HPDE6-E6E7 (cell line): ENCODE results near the gene LMAN2L.

Experiments used
- DNase-seq: peaks from one replicate; pipeline ENCODE4 v3.0.0; 2011; ENCODE audit warnings: missing footprints; ENCODE audit errors: extremely low spot score

The LMAN2L gene

GRCh38 chr2:96703021-96703751 is 36.7 kb downstream of the LMAN2L start:
- DNase-seq: no peak

DNA sequence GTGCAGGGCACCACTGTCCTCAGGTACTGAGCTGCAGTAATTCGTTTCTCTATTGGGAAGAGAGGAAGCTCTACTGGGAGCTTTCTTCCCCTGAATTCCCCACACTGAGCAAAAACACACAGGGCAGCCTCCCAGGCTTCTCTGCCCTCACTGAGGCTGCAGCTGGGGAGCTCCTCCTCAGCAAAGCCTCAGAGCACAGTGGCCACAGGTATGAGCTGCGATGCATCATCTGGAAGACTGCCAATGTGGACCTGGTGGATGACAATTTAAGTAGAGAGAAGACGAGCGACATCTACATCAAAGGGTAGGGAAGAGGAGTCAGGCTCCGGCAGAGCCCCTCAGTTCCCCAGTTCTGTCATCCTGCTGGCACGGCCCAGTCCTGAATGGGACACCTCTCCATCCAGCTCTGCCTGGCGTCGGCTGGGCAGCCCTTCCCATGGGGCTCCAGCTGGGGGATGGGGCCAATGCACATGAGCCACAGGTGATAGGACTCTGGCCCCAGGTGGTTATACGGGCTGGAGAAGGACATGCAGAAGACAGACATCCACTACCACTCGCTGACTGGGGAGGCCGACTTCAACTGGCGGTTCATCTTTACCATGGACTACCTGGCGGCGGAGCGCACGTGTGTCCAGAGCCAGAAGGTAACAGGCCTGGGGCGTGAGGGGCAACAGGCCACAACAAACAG is 37.6 kb downstream of the LMAN2L start:
- peak; percentile 53 for DNase-seq

DNA sequence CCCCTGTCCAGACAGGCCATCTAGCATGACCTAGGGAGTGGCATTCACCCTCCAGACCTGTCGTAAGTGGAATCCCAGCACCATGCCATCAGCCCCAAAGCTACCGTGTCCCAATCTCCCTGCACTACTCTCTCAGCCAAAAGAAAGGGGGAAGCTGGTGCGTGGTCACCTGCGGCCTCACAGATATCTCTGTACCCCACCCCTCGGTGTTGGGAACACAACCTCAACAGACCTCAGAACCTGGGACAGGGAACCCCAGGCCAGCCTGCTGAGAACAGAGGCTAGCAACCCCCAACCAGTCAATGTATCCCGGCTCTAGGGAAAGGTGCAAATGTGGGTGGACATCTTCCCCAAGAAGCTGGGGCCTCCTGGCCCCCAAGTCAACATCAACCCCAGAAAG is 38.2 kb downstream of the LMAN2L start:
- no peak for DNase-seq

- DNase-seq: no peak
These were observed 39.8 kb downstream of the LMAN2L start for GRCh38 chr2:96700086-96700485.

DNA sequence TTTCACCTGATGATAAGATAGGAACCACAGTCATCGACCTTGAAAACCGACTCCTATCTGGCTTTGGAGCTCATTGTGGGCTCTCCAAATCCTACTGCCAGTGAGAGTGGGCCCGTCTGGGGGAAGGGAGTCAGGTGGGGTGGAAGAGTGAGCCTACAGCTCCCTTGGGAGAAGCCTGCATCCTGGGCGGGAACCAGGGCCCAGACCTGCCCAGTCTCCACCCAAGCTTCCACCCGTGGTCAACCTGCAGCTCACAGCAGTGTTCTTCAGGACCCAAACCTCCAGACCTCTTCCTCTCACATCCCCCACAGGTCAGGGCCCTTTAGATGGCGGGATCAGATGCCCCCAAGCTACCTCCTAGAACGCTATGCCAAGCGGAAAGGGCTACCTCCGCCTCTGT is 40.2 kb downstream of the LMAN2L start:
- no peak for DNase-seq

GRCh38 chr2:96699021-96699420 is 40.8 kb downstream of the LMAN2L start:
- DNase-seq: no peak

DNA sequence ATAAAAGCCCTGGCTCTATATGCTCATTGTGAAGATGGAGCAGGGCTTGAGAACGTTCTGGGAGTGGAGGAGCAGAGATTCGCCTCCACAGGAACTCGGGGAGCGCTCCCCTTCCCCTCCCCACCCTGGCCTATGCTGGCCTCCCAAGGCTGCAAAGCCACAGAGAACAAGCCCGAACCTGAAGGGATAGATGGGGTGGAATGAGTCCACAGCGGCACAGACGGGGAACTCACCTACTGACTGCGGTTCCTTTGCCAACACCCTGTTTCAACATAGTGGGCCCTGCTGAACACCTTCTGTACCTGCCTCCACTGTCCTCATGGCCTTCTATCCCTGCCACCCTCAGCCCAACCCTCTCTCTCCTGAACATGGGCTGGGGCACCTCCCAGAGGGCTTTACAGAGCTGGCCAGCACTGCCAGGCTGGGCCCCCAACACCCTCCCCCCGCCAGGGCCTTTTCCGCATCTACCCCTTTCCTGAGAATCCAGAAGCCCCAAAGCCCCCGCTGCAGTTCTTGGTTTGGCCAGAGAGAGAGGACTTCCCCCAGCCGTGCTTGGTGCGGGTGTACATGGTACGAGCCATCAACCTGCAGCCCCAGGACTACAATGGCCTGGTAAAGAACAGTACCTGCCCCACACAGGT is 41.5 kb downstream of the LMAN2L start:
- DNase-seq: peak; percentile 96

GRCh38 chr2:96697476-96697875 is 42.4 kb downstream of the LMAN2L start:
- no peak for DNase-seq

GRCh38 chr2:96695602-96696001 is 44.3 kb downstream of the LMAN2L start:
- no peak for DNase-seq

- no peak for DNase-seq
These were observed 44.9 kb downstream of the LMAN2L start for GRCh38 chr2:96694816-96695455.

DNA sequence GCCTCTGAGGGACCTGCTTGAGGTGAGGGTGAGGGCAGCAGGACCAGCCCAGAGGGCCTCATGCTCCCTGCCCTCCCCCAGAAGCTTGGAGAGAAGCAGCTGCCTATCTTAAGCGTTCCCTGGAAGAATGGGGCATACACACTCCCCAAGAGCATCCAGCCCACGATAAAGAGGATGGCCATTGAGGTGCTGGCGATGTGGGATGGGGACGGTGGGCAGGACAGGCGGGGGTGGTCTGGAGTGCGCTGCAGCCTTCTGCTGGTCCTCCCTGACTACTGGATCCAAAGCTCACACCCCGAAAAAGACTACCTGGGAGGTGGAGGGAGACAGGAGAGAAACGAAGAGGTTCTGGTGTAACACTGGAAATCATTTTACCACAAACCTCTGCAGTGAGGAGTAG is 45.6 kb downstream of the LMAN2L start:
- DNase-seq: no peak

- DNase-seq: no peak
These were observed 46.3 kb downstream of the LMAN2L start for GRCh38 chr2:96693286-96694200.

GRCh38 chr2:96692094-96692971 is 47.5 kb downstream of the LMAN2L start:
- no peak for DNase-seq

DNA sequence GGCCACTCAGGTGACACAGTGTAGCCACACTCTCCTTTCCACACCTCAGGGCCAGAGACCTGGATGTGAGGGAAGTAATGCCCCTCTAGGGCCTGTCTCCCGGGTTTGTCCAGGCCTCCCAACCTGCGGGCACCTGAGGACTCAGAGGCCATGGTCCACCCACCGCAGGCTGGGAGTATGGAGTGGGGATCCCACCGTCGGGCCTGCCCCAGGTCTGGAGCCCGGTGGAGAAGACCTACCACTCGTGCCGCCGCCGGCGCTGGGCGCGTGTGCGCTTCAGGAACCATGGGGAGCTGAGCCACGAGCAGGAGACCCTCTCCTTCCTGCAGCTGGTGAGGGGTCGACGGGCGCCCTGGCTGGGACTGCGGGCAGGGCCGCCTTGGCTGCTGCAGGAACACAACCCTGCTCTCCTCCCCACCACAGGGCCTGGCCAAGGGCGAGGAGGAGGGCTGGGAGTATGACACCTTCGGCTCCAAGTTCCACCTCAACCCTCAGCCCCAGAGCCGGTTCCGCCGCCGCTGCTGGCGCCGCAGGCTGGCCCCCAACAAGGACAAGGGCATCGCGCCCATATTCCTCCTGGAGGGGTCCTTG is 48.7 kb downstream of the LMAN2L start:
- no peak for DNase-seq

DNA sequence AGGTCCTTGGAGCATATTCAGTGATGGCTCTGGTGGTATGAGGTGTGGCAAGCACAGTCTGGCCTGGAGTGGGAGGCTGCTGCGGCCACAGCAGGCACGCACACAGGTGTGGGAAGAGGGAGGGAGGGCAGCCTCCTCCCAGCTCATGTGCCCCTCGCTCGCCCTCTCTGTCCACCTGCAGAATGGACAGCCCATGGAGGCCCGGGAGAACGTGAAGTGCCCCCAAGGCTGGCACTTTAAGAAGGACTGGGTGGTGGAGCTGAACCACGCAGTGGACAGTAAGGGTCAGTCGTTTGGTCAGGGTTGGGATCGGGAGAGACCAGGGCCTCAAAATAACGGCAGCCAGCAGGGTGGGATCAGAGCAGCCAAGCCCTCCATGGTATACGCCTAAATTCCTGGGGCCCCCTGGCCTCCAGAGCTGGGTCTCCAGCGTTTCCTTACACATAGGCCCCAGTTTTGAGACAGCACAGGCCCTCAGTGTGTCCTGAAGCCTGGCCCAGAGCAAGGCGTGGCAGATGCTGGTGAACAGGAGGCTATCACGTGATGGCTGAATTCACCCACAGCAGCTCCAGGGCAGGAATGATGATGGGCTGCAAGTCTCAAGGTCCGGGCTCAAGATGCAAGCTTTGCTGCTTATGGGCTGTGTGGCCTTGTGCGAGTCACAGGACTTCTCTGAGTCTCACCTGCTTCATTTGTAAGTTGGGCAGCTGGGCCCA is 49.4 kb downstream of the LMAN2L start:
- no peak for DNase-seq

- DNase-seq: no peak
These were observed 50.4 kb downstream of the LMAN2L start for GRCh38 chr2:96689431-96689991.

DNA sequence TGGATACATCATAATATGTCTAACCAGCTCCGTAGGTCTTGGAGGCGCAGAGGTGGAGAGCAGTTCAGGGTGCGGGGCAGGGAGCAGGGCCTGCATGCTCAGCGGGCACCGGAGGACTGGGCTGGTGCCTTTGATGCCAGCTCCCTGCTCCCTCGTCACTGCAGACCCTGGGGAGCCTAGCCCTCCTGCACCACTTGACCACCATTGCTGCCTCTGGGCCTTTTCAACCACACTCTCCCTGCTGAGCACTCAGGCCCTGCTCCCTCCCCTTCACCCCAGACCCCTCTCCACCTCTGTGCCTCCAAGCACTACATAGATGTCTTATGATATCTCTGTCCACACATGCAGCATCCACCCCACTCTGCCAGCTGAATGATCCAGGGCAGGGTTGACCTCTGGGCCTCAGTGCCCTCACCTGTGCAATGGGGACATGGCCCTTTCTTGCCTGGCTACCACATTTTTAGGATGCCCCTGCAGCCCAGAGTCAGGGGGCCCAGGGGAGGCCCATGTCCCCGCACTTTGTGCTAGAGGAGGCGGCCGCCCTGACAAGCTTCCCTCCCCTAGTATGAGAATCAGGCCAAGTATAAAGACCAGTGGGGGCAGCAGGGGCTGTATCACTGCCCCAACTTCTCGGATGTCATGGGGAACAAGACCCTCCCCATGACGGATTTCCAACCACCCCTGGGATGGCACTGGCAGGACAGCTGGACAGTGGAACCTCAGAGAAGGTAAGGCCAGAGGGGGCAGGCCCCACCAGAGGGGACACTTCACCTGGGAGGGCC is 51.0 kb downstream of the LMAN2L start:
- no peak for DNase-seq
